ENCODE measurements around the gene CORIN. TPM values are rescaled to one million over a fixed set of nuclear protein-coding genes. Genes with fewer than 3 reads are reported as not detected.

The CORIN gene
- total and polyA plus RNA-seq, 2 donors (not counting 3 experiments of a cell fraction or from before 2014, with no cell fraction given) = 0.07 to 0.40 TPM

GRCh38 chr4:47731182-47731581 is 106.7 kb downstream of the CORIN start:
- H3K9me3 ChIP-seq (replicated peaks; ENCODE audit: control insufficient read depth, insufficient read depth, low read length) = no peaks in the 10 kb centered on the region

More at GRCh38 chr4:47731182-47731581, 106.7 kb downstream of the CORIN start:
- Histone ChIP-seq H3K9me1 (replicated peaks; ENCODE audit: control insufficient read depth, extremely low read depth, insufficient read depth, low read length) (no peaks in the 10 kb centered on the region), H3K36me3 (ENCODE audit: control insufficient read depth in 2 of 2, extremely low read depth in 1 of 2, insufficient read depth in 2 of 2, low read length in 2 of 2) (no peaks in the 10 kb centered on the region), H3K4me2 (ENCODE audit: insufficient read depth, low read length) (no peak overlapping the region), H3K4me3 (replicated peaks in 1 of 3; ENCODE audit: insufficient read depth in 1 of 3, low read depth in 1 of 3, low read length in 3 of 3) (no peak overlapping the region), H3K4me1 (ENCODE audit: control insufficient read depth, extremely low read depth, insufficient read depth, low read length) (no peaks in the 10 kb centered on the region), H3K9ac (replicated peaks; ENCODE audit: extremely low read depth, insufficient read depth, low read length) (no peak overlapping the region), H3K27ac (ENCODE audit: insufficient read depth, low read depth, low read length) (no peak overlapping the region), H4K20me1 (replicated peaks; ENCODE audit: control insufficient read depth, extremely low read depth, insufficient read depth, low read length) (no peaks in the 10 kb centered on the region), H3K79me2 (ENCODE audit: control insufficient read depth, insufficient read depth, low read length) (no peaks in the 10 kb centered on the region), H3K27me3 (ENCODE audit: control insufficient read depth in 2 of 2, insufficient read depth in 2 of 2, low read length in 2 of 2) (peaks cover 2 to 8% of the 10 kb centered on the region in 2 experiments), H2AFZ (ENCODE audit: low read depth, low read length) (no peak overlapping the region)
- intact Hi-C loops (cut with micrococcal nuclease) = no loop called here
- no peak for TF ChIP-seq JUN (IDR thresholded peaks at IDR 0.05; ENCODE audit: borderline replicate concordance, insufficient read depth, insufficient read length, low read depth)
- no peak for TF ChIP-seq MYC (IDR thresholded peaks at IDR 0.05; ENCODE audit: low read depth, low read length)
- no peak for TF ChIP-seq POLR2A (IDR thresholded peaks at IDR 0.05; ENCODE audit: low read depth, low read length)
- no peak for TF ChIP-seq EZH2 (IDR thresholded peaks at IDR 0.05; ENCODE audit: borderline replicate concordance, low read depth, low read length, severe bottlenecking)
- no peak for TF ChIP-seq GATA2 (IDR thresholded peaks at IDR 0.05; ENCODE audit: insufficient read depth, insufficient read length, low read depth, low read length)
- no peak for TF ChIP-seq CTCF (IDR thresholded peaks at IDR 0.05; ENCODE audit: extremely low read depth in 1 of 2, insufficient read depth in 1 of 2, low read depth in 1 of 2, low read length in 2 of 2)
- no TSS peak for BruUV-seq (replicated peaks)
- dilution Hi-C loops (cut with MboI; ENCODE audit: extremely low pct_ligation_motif_present, low sequenced_read_pairs) = no loop called here
- FAIRE-seq (no peak), DNase-seq (ENCODE audit: low read depth, low spot score) (no peak)
- POLR2A ChIA-PET = no interaction called here
- CTCF ChIA-PET = no interaction called here
